HepG2 (cell line): ENCODE data around the gene MRPL9. TPM values are rescaled to one million over a fixed set of nuclear protein-coding genes. Genes with fewer than 3 reads are reported as not detected.
A peak's percentile ranks its signal among the peaks of the same experiment; 100 is the strongest.

Source experiments
- ATAC-seq: fragments of 200-7000 bp; cut with Tn5 transposase; 3 replicates; pipeline ENCODE4 v1.9.1; 2020; ENCODE audit warnings: mild to moderate bottlenecking, moderate library complexity
- BruUV-seq: library from RNA; stranded (reverse); fragments of 400-500 nt; replicated peaks from 2 replicates; lab custom pipeline; 2021; lab: Mats Ljungman, UMichigan
- CTCF ChIA-PET: fragments of 300-600 bp; formaldehyde crosslinking; extraction: SDS; loops from one replicate; lab custom pipeline; 2021; ENCODE audit warnings: low total read pairs, inconsistent platforms, low intra/inter-chr PET ratio; lab: Yijun Ruan, JAX
- POLR2A ChIA-PET: fragments of 350-600 bp; sonication (Branson Sonifier 250); formaldehyde crosslinking; loops from one replicate; lab custom pipeline; 2020; ENCODE audit warnings: antibody characterized with exemption, inconsistent platforms; lab: Yijun Ruan, JAX
- DNase-seq: peaks from one replicate; pipeline ENCODE4 v3.0.0-alpha.2; 2015; ENCODE audit warnings: low spot score
- FAIRE-seq: peaks from 3 replicates; lab custom pipeline; 2011; peaks lifted over from hg19 to GRCh38; lab: Jason Lieb, UNC
- H2AFZ ChIP-seq: one replicate; pipeline ENCODE4 v1.6.1; 2011; ENCODE audit warnings: low read length, inconsistent platforms
- H3K27ac ChIP-seq: fragments of 300-600 bp; 3 replicates; pipeline ENCODE4 v1.8.0; 2011; ENCODE audit warnings: mixed run types, mild to moderate bottlenecking, mixed read lengths, low read length, inconsistent platforms; ENCODE audit not compliant: insufficient read depth; ENCODE audit errors: extremely low read length
- H3K27me3 ChIP-seq, 2 experiments: fragments of 200-600 bp in 1 of 2; 2 replicates in 1 of 2; 3 replicates in 1 of 2; pipeline versions ENCODE4 v1.6.0 to v1.8.0; 2011; ENCODE audit warnings: low read length in 2 of 2, mild to moderate bottlenecking in 2 of 2, moderate library complexity in 2 of 2, inconsistent platforms in 1 of 2; ENCODE audit not compliant: insufficient read depth in 2 of 2, control insufficient read depth in 1 of 2
- H3K36me3 ChIP-seq, 2 experiments: fragments of 200-600 bp in 1 of 2; replicated peaks in 1 of 2; 2 replicates in 1 of 2; 3 replicates in 1 of 2; pipeline versions ENCODE4 v1.5.1 to v1.8.0; 2011; ENCODE audit warnings: low read length in 2 of 2, inconsistent platforms in 1 of 2; ENCODE audit not compliant: insufficient read depth in 2 of 2, control insufficient read depth in 1 of 2
- H3K4me1 ChIP-seq: 2 replicates; pipeline ENCODE4 v1.5.1; 2012; ENCODE audit warnings: low read length, inconsistent platforms; ENCODE audit not compliant: insufficient read depth
- H3K4me2 ChIP-seq: 2 replicates; pipeline ENCODE4 v1.6.0; 2011; ENCODE audit warnings: low read depth, low read length, inconsistent platforms
- H3K4me3 ChIP-seq, 3 experiments: fragments of 200-600 bp in 1 of 3; sonication (generic), shearing (Covaris generic) in 1 of 3; replicated peaks in 1 of 3; 2 replicates each; pipeline ENCODE4 v1.5.1; 2011 to 2016; ENCODE audit warnings: low read length in 3 of 3, inconsistent platforms in 2 of 3, low read depth in 2 of 3, mild to moderate bottlenecking in 2 of 3, control low read depth in 1 of 3, mixed read lengths in 1 of 3; ENCODE audit not compliant: insufficient read depth in 1 of 3
- H3K79me2 ChIP-seq: one replicate; pipeline ENCODE4 v1.6.1; 2011; ENCODE audit warnings: low read length, inconsistent platforms; ENCODE audit not compliant: insufficient read depth
- H3K9ac ChIP-seq: 2 replicates; pipeline ENCODE4 v1.6.0; 2011; ENCODE audit warnings: mild to moderate bottlenecking, low read depth, low read length, inconsistent platforms; ENCODE audit not compliant: insufficient read depth
- H3K9me3 ChIP-seq: 2 replicates; pipeline ENCODE4 v1.5.1; 2012; ENCODE audit warnings: mild to moderate bottlenecking, low read length
- H4K20me1 ChIP-seq: 2 replicates; pipeline ENCODE4 v1.6.0; 2011; ENCODE audit warnings: inconsistent platforms, mild to moderate bottlenecking, low read length, moderate library complexity; ENCODE audit not compliant: insufficient read depth
- ATF7 ChIP-seq, 2 experiments: fragments of 450-650 bp in 1 of 2; sonication (generic) in 1 of 2; formaldehyde crosslinking in 1 of 2; IDR thresholded peaks; 2 replicates each; pipeline versions ENCODE4 v1.4.0 to v1.6.1; 2016 to 2020; ENCODE audit warnings: antibody characterized with exemption in 1 of 2, mild to moderate bottlenecking in 1 of 2, missing genetic modification reagents in 1 of 2
- HNRNPH1 ChIP-seq: fragments of 200-400 bp; formaldehyde crosslinking; optimal IDR thresholded peaks from 2 replicates; pipeline ENCODE3; 2017; ENCODE audit warnings: mild to moderate bottlenecking, low read depth, low read length
- MAFF ChIP-seq: IDR thresholded peaks from 2 replicates; pipeline ENCODE4 v1.6.1; 2011; ENCODE audit warnings: low read depth, low read length, improper control_type of control experiment
- NFRKB ChIP-seq: fragments of 450-650 bp; IDR thresholded peaks from 2 replicates; pipeline ENCODE4 v1.6.1; 2017
- RBAK ChIP-seq: sonication (generic); formaldehyde crosslinking; IDR thresholded peaks from 2 replicates; pipeline ENCODE4 v1.5.1; 2020; ENCODE audit warnings: mild to moderate bottlenecking, missing genetic modification reagents
- SAFB2 ChIP-seq: sonication (generic); formaldehyde crosslinking; IDR thresholded peaks from 2 replicates; pipeline ENCODE4 v1.5.1; 2020; ENCODE audit warnings: missing genetic modification reagents, low read depth, mild to moderate bottlenecking, borderline replicate concordance
- SAP130 ChIP-seq: IDR thresholded peaks from 2 replicates; pipeline ENCODE4 v1.6.1; 2016; ENCODE audit warnings: low read depth
- SIN3A ChIP-seq: IDR thresholded peaks from 2 replicates; pipeline ENCODE4 v1.6.1; 2011; ENCODE audit warnings: low read depth, mild to moderate bottlenecking, control low read depth, low read length, borderline replicate concordance
- USF2 ChIP-seq, 2 experiments: sonication (generic) in 1 of 2; formaldehyde crosslinking in 1 of 2; IDR thresholded peaks; 2 replicates each; pipeline versions ENCODE4 v1.5.1 to v1.6.1; 2011 to 2020; ENCODE audit warnings: borderline replicate concordance in 1 of 2, low read depth in 1 of 2, low read length in 1 of 2, mild to moderate bottlenecking in 1 of 2, missing genetic modification reagents in 1 of 2, moderate library complexity in 1 of 2
- ZNF468 ChIP-seq: sonication (generic); formaldehyde crosslinking; IDR thresholded peaks from 2 replicates; pipeline ENCODE4 v1.8.0; 2022; ENCODE audit warnings: mild to moderate bottlenecking, moderate library complexity, missing genetic modification reagents
- ZNF546 ChIP-seq: sonication (generic); formaldehyde crosslinking; conservative IDR thresholded peaks from 2 replicates; pipeline ENCODE4 v1.8.1; 2023; ENCODE audit warnings: mild to moderate bottlenecking, missing genetic modification reagents
- ZNF576 ChIP-seq: sonication (generic); formaldehyde crosslinking; IDR thresholded peaks from 2 replicates; pipeline ENCODE4 v1.4.0; 2020; ENCODE audit warnings: mild to moderate bottlenecking, missing genetic modification reagents
- ZNF615 ChIP-seq: sonication (generic); formaldehyde crosslinking; IDR thresholded peaks from 2 replicates; pipeline ENCODE4 v1.5.0; 2020; ENCODE audit warnings: mild to moderate bottlenecking, missing genetic modification reagents, borderline replicate concordance
- WGBS: methylation state at CpG from one replicate; pipeline ENCODE4 v1.1.6; 2017; ENCODE audit warnings: low lambda C conversion rate; 5-methylcytosine and 5-hydroxymethylcytosine counted together
- in situ Hi-C: cut with HindIII; loops from 2 replicates; pipeline ENCODE4 v1.10.0; 2017; ENCODE audit warnings: low pct_unique_long_range_greater_than_20kb; ENCODE audit not compliant: extremely low pct_ligation_motif_present
- intact Hi-C: fragments of 100-400 bp; cut with micrococcal nuclease; formaldehyde crosslinking; loops from one replicate; pipeline ENCODE4 v1.10.0; 2022; ENCODE audit not compliant: unreplicated experiment
- polyA plus RNA-seq, 8 experiments: library from polyadenylated mRNA; depleted of rRNA in 3 of 8; stranded (reverse) in 7 of 8; unstranded in 1 of 8; fragments of >200 nt; fragmentation: Illumina TruSeq in 4 of 8; extraction: Trizol in 4 of 8; gene quantifications; 2 replicates each; pipeline versions ENCODE4 v1.2.1 to v1.2.3, GENCODE V29; 2011 to 2016; ENCODE audit warnings: low read depth in 4 of 8, missing spikeins in 1 of 8, mixed read lengths in 1 of 8; ENCODE audit not compliant: insufficient read depth in 1 of 8
- total RNA-seq, 5 experiments: library from RNA; depleted of rRNA; stranded (reverse); fragments of >200 nt; fragmentation: Illumina TruSeq; extraction: Trizol; gene quantifications; 2 replicates each; pipeline ENCODE4 v1.2.3, GENCODE V29; 2016; ENCODE audit warnings: low read depth in 1 of 5

The MRPL9 gene
- total and polyA plus RNA-seq, 2 of the 13 experiments (the other 11 are each of a cell fraction or from before 2014, with no cell fraction given): 72.1 to 107 TPM

GRCh38 chr1:151763990-151764389 is 694 bp upstream of the MRPL9 start:
- H2AFZ ChIP-seq: peak overlapping the region; percentile 79
- peaks cover 5% of the 10 kb centered on the region for H3K79me2 ChIP-seq
- H3K4me1 ChIP-seq: peaks cover 26% of the 10 kb centered on the region
- H3K4me2 ChIP-seq: peak overlapping the region; percentile 84
- no peaks in the 10 kb centered on the region for H4K20me1 ChIP-seq
- no peaks in the 10 kb centered on the region for H3K9me3 ChIP-seq
- no TSS peak for BruUV-seq
- intact Hi-C loops: loop anchor here (10.0 kb wide), 1 partner anchor 71 kb away; the partner anchor contains the start of genes C2CD4D and RORC
- H3K4me3 ChIP-seq: peak overlapping the region; percentile 72 to 95 (median 92)
- ChIA-PET CTCF (no interaction called here), POLR2A (interaction anchor here (0.6 to 1.7 kb wide), 6 partner anchors 12 to 224 kb away, joined by 3 to 21 read pairs (median 6); partner anchors contain the start of genes TDRKH and TUFT1)
- DNase-seq (no peak), FAIRE-seq (no peak), ATAC-seq (peak; percentile 10)
- peak overlapping the region; percentile 75 for H3K9ac ChIP-seq
- in situ Hi-C loops: no loop called here
- 2% methylated on average over 10 of the region's 10 CpGs for WGBS
- H3K27ac ChIP-seq: peak overlapping the region; percentile 83
- H3K36me3 ChIP-seq: peaks cover 6 to 23% of the 10 kb centered on the region in 2 experiments
- no peaks in the 10 kb centered on the region; a peak in 1 of 5 replicates for H3K27me3 ChIP-seq
- no peak for TF ChIP-seq ZNF615
- no peak for TF ChIP-seq ATF7 (IDR thresholded peaks at IDR 0.05)
- no peak for TF ChIP-seq ATF7 (CRISPR knock-in tag; IDR thresholded peaks at IDR 0.05)
- 0 out of 2 replicates have a peak, but pooled peaks have one; percentile 1 for TF ChIP-seq SIN3A

- Histone ChIP-seq H2AFZ (no peak overlapping the region), H3K36me3 (peaks cover 6 to 41% of the 10 kb centered on the region in 2 experiments), H3K4me3 (no peak overlapping the region), H3K27me3 (no peaks in the 10 kb centered on the region; a peak in 1 of 5 replicates), H3K9ac (no peak overlapping the region), H3K4me1 (peaks cover 22% of the 10 kb centered on the region), H3K4me2 (no peak overlapping the region), H3K9me3 (no peaks in the 10 kb centered on the region), H3K27ac (no peak overlapping the region), H3K79me2 (peaks cover 5% of the 10 kb centered on the region), H4K20me1 (no peaks in the 10 kb centered on the region)
- in situ Hi-C loops (no loop called here), intact Hi-C loops (loop anchor here (10.0 kb wide), 1 partner anchor 74 kb away; the partner anchor contains the start of genes C2CD4D and RORC)
- POLR2A ChIA-PET: no interaction called here
- CTCF ChIA-PET: no interaction called here
- no peak for DNase-seq
- FAIRE-seq: no peak
- no peak for ATAC-seq
- 97% methylated on average over 7 of the region's 7 CpGs for WGBS
- BruUV-seq: no TSS peak
- TF ChIP-seq USF2 (IDR thresholded peaks at IDR 0.05; ENCODE audit: low read depth, low read length) (no peak), USF2 (CRISPR knock-in tag; IDR thresholded peaks at IDR 0.05; ENCODE audit: borderline replicate concordance) (no peak), RBAK (no peak), SAFB2 (CRISPR knock-in tag) (no peak), ZNF546 (no peak), MAFF (no peak), NFRKB (no peak), HNRNPH1 (no peak), ZNF468 (CRISPR knock-in tag) (no peak), ZNF576 (CRISPR knock-in tag) (no peak), SAP130 (CRISPR knock-in tag) (no peak)
These were observed 2.5 kb downstream of the MRPL9 start for GRCh38 chr1:151760597-151761385.
